PC-9 (cell line): ENCODE measurements around the gene RCOR3. TPM values are rescaled to one million over a fixed set of nuclear protein-coding genes. Genes with fewer than 3 reads are reported as not detected.
A peak's percentile ranks its signal among the peaks of the same experiment; 100 is the strongest.

Source experiments
- BruUV-seq: library from RNA; stranded (reverse); fragments of 400-500 nt; replicated peaks from 2 replicates; lab custom pipeline; 2021; lab: Mats Ljungman, UMichigan
- CTCF ChIA-PET: fragments of 300-600 bp; sonication (Branson Sonifier 250); formaldehyde crosslinking; loops from one replicate; lab custom pipeline; 2022; ENCODE audit warnings: antibody characterized with exemption; lab: Charles Lee
- POLR2A ChIA-PET: fragments of 300-600 bp; sonication (Branson Sonifier 250); formaldehyde crosslinking; loops from one replicate; lab custom pipeline; 2022; ENCODE audit warnings: antibody characterized with exemption; ENCODE audit not compliant: unreplicated experiment; lab: Charles Lee
- DNase-seq, 2 experiments: peaks; one replicate each; pipeline versions ENCODE4 v3.0.0 to v3.0.0-alpha.2; 2015 to 2022; ENCODE audit warnings: mixed read lengths in 1 of 2
- H2AFZ ChIP-seq: fragments of 200-600 bp; sonication (generic); 2 replicates; pipeline ENCODE4 v1.8.1; 2017; ENCODE audit warnings: antibody characterized with exemption
- H3F3A ChIP-seq: fragments of 200-600 bp; sonication (generic); 2 replicates; pipeline ENCODE4 v1.8.1; 2017; ENCODE audit warnings: antibody characterized with exemption, mild to moderate bottlenecking, low read depth; ENCODE audit not compliant: insufficient read depth
- H3K27ac ChIP-seq: fragments of 200-600 bp; sonication (generic); 2 replicates; pipeline ENCODE4 v1.6.1; 2016; ENCODE audit warnings: mixed run types
- H3K27me3 ChIP-seq: fragments of 200-600 bp; sonication (generic); 2 replicates; pipeline ENCODE4 v1.6.1; 2016; ENCODE audit warnings: low read depth, mixed run types; ENCODE audit not compliant: insufficient read depth
- H3K36me3 ChIP-seq: fragments of 200-600 bp; sonication (generic); 2 replicates; pipeline ENCODE4 v1.6.1; 2016; ENCODE audit warnings: low read depth, mixed run types
- H3K4me1 ChIP-seq: fragments of 200-600 bp; sonication (generic); replicated peaks from 2 replicates; pipeline ENCODE4 v1.6.1; 2016; ENCODE audit warnings: mixed run types; ENCODE audit not compliant: insufficient read depth
- H3K4me2 ChIP-seq: fragments of 200-600 bp; sonication (generic); 2 replicates; pipeline ENCODE4 v1.6.1; 2017; ENCODE audit warnings: mixed run types
- H3K4me3 ChIP-seq: fragments of 200-600 bp; sonication (generic); 2 replicates; pipeline ENCODE4 v1.6.1; 2016; ENCODE audit warnings: mixed run types
- H3K79me2 ChIP-seq: fragments of 200-600 bp; sonication (generic); 2 replicates; pipeline ENCODE4 v1.6.1; 2017; ENCODE audit warnings: low read depth, mixed run types
- H3K9me2 ChIP-seq: fragments of 200-600 bp; sonication (generic); 2 replicates; pipeline ENCODE4 v1.8.1; 2017; ENCODE audit warnings: mild to moderate bottlenecking; ENCODE audit not compliant: insufficient read depth
- H3K9me3 ChIP-seq: fragments of 200-600 bp; sonication (generic); 2 replicates; pipeline ENCODE4 v1.8.1; 2016; ENCODE audit warnings: low read depth; ENCODE audit not compliant: insufficient read depth
- H4K20me1 ChIP-seq: fragments of 200-600 bp; sonication (generic); 2 replicates; pipeline ENCODE4 v1.8.1; 2017; ENCODE audit not compliant: insufficient read depth
- CTCF ChIP-seq: fragments of 200-600 bp; sonication (generic); conservative IDR thresholded peaks from 2 replicates; pipeline ENCODE4 v1.6.1; 2017; ENCODE audit warnings: mixed run types, antibody characterized with exemption, mild to moderate bottlenecking, moderate library complexity
- EZH2 ChIP-seq: fragments of 200-600 bp; sonication (generic); IDR thresholded peaks from 2 replicates; pipeline ENCODE4 v1.8.0; 2017; ENCODE audit warnings: antibody characterized with exemption, low read depth
- intact Hi-C: fragments of 100-400 bp; cut with micrococcal nuclease; formaldehyde crosslinking; loops from one replicate; pipeline ENCODE4 v1.10.0; 2022; ENCODE audit not compliant: unreplicated experiment
- total RNA-seq: library from RNA; stranded (reverse); gene quantifications from 2 replicates; pipeline ENCODE4 v1.2.3, GENCODE V29; 2021

Gene RCOR3
- total RNA-seq, 1 experiment from 2014 or later: 48.7 TPM

DNA sequence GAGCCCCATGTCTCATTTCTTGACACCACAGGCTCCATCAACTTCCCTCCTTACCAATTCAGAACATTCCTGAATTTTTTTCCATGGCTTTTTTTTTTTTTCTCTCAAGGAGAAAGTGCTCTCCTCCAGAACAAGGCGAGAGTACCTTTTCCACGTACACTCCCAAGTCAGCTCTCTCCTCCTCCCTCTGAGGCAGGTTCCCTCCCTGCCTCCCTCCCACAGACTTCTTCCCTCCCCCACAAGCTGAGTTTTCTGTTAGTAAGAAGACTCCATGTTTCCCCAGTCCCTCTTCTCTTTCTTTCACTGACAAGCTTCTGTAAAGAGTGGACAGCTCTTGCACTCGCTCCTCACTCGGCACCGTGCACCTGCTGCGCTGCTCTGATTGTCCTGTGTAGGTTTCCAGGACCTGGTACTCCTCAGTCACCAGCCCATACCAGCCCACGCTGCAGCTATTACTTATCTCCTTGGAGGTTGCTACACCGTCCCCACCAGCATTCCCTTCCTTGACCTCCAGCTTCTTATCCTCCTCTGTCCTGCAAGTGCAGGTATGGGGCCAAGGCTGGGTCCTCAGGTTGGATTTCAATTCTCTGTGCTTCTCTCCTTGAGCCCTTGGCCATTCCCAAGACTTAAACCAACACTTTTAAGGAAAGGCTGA is 71.2 kb downstream of the RCOR3 start:
- Histone ChIP-seq H3K4me1 (peaks cover 36% of the 10 kb centered on the region), H3K36me3 (no peaks in the 10 kb centered on the region), H3F3A (no peaks in the 10 kb centered on the region), H3K9me3 (no peaks in the 10 kb centered on the region), H2AFZ (no peak overlapping the region), H3K4me3 (no peak overlapping the region), H3K4me2 (no peak overlapping the region), H3K79me2 (no peaks in the 10 kb centered on the region), H4K20me1 (no peaks in the 10 kb centered on the region), H3K9me2 (no peaks in the 10 kb centered on the region), H3K27ac (no peak overlapping the region), H3K27me3 (no peaks in the 10 kb centered on the region)
- intact Hi-C loops: no loop called here
- CTCF ChIA-PET: no interaction called here
- DNase-seq: no peak
- TF ChIP-seq CTCF (no peak), EZH2 (no peak)
- POLR2A ChIA-PET: no interaction called here
- BruUV-seq: no TSS peak

- CTCF ChIA-PET: no interaction called here
- no peak overlapping the region for H2AFZ ChIP-seq
Observed at GRCh38 chr1:211331011-211331709, 72.0 kb downstream of the RCOR3 start.

DNA sequence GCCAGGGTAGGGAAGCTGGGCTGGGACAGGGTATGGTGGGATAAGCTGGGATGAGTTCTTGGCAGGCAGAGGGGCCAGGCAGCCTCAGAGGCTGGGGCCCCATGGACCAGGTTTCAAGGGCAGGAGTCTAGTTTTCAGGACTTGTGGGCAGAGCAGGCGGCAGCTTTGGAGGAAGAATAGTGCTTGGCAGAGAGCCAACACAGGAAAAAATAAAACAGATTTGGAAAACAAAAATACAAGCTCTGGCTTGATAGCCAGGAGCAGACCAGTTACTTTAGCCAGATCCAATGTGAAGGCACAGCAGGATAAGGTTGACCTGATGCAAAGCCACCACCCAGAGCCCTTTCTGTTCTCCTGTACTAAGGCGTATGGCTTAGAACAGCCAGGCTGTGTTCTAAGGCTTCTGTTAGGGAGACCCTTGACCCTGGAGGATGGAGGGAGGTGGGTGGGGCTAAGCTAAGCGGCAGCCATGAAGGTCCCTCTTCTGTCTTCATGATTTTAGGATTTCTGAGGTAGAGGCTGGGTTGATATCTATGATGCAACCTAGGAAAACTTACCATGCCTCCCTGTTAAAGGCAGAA is 73.0 kb downstream of the RCOR3 start:
- no peaks in the 10 kb centered on the region for H3K9me2 ChIP-seq
- no peak for DNase-seq
- H3F3A ChIP-seq: no peaks in the 10 kb centered on the region
- H2AFZ ChIP-seq: no peak overlapping the region
- H3K4me1 ChIP-seq: peaks cover 46% of the 10 kb centered on the region
- H3K4me3 ChIP-seq: no peak overlapping the region
- no peaks in the 10 kb centered on the region for H3K9me3 ChIP-seq
- CTCF ChIA-PET: interaction anchor here (0.5 kb wide), 1 partner anchor 978 kb away, joined by 3 read pairs; no protein-coding TSS in a partner anchor
- intact Hi-C loops: no loop called here
- H4K20me1 ChIP-seq: no peaks in the 10 kb centered on the region
- H3K79me2 ChIP-seq: no peaks in the 10 kb centered on the region
- H3K36me3 ChIP-seq: no peaks in the 10 kb centered on the region
- no peaks in the 10 kb centered on the region for H3K27me3 ChIP-seq
- no peak for TF ChIP-seq EZH2
- TF ChIP-seq CTCF: no peak
- POLR2A ChIA-PET: no interaction called here
- no peak overlapping the region for H3K4me2 ChIP-seq
- BruUV-seq: no TSS peak
- no peak overlapping the region for H3K27ac ChIP-seq

More at GRCh38 chr1:211331011-211331709, 72.0 kb downstream of the RCOR3 start:
- no peak overlapping the region for H3K4me2 ChIP-seq
- no TSS peak for BruUV-seq
- POLR2A ChIA-PET: no interaction called here
- H3K9me3 ChIP-seq: no peaks in the 10 kb centered on the region
- peaks cover 43% of the 10 kb centered on the region for H3K4me1 ChIP-seq
- no peaks in the 10 kb centered on the region for H4K20me1 ChIP-seq
- no peaks in the 10 kb centered on the region for H3K9me2 ChIP-seq
- intact Hi-C loops: no loop called here
- no peaks in the 10 kb centered on the region for H3K79me2 ChIP-seq
- H3K4me3 ChIP-seq: no peak overlapping the region
- peak in 1 of 2 experiments; percentile 80 for DNase-seq
- no peaks in the 10 kb centered on the region for H3K36me3 ChIP-seq
- H3K27ac ChIP-seq: no peak overlapping the region
- no peaks in the 10 kb centered on the region for H3K27me3 ChIP-seq
- no peaks in the 10 kb centered on the region for H3F3A ChIP-seq
- no peak for TF ChIP-seq CTCF
- TF ChIP-seq EZH2: no peak
